NCI-H460 (cell line): Measurements from ENCODE around the gene TPBGL. TPM values are rescaled to one million over a fixed set of nuclear protein-coding genes. Genes with fewer than 3 reads are reported as not detected.

ENCODE experiments used
- DNase-seq: peaks from one replicate; pipeline ENCODE4 v3.0.0-alpha.2; 2016; ENCODE audit warnings: low read depth; ENCODE audit errors: extremely low read depth
- polyA plus RNA-seq: library from polyadenylated mRNA; depleted of rRNA; stranded (reverse); fragments of >200 nt; gene quantifications from 2 replicates; pipeline ENCODE4 v1.2.3, GENCODE V29; 2014; cell fraction: nucleus; rRNA removed
- total RNA-seq: library from RNA; depleted of rRNA; stranded (reverse); fragments of >200 nt; shearing (Covaris generic); gene quantifications from 2 replicates; pipeline ENCODE4 v1.2.3, GENCODE V29; 2014; rRNA removed

Gene TPBGL, protein sequence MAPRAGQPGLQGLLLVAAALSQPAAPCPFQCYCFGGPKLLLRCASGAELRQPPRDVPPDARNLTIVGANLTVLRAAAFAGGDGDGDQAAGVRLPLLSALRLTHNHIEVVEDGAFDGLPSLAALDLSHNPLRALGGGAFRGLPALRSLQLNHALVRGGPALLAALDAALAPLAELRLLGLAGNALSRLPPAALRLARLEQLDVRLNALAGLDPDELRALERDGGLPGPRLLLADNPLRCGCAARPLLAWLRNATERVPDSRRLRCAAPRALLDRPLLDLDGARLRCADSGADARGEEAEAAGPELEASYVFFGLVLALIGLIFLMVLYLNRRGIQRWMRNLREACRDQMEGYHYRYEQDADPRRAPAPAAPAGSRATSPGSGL
- total RNA-seq, result not detected in 2 replicates
- not detected in 2 replicates for polyA plus RNA-seq

DNA sequence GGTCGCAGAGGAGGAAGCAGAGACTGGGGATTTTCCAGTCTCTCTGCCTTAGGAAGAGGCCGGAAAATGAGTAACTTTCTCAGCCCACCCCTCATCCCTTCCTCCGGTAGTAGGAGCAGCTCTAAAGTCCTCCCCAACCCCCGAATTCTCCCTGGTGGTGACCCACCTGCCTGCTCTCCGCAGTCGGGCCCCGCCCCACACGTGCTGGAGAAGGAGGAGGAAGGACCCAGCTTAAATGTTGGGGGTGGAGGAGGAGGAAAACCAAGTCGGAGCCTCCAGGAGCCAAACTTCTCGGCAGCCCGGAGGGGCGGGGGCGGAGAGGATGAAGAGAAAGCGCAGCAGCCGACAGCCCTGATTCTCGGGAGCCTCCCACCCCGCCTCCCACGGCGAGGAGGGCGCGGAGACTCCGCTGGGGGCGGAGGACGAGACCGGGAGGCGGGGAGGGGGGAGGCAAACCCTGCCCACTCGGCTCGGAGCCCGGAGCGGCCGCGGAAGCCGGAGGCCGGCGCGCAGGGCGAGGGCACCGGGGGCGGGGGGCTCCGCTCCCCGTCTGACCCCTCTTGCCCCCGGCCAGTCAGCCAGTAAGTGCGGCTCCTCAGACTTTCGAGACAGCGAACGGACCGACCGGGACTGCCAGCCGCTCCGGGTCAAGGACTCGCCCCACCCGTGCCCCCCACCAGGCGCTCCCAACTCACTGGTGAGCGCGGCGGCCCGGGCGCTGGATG, at the start of gene TPBGL:
Gene TPBGL (plus strand): TSS at position 464 of the 725 bp plus-strand sequence. CDS start 276 bp downstream, outside the sequence.
- no peak for DNase-seq

DNA sequence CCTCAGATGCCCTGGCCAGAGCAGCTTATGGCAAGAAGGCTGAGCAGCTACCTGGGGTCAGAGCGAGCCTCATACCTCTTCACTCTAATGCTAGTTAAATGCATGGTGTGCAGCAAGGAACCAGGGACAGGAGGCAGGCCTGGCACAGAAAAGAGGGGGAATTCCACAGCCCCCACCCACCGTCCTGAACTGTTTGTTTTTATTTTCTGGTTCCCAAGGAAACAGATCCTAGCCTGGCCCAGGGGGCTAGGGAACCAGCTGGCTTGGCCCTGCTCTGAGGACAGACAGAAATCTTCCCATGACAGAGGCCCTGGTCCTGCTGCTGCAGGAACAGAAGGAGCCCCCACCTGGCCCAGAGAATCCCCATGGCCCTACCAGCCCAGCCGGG, 49.2 kb upstream of the TPBGL start:
- DNase-seq, result no peak

DNA sequence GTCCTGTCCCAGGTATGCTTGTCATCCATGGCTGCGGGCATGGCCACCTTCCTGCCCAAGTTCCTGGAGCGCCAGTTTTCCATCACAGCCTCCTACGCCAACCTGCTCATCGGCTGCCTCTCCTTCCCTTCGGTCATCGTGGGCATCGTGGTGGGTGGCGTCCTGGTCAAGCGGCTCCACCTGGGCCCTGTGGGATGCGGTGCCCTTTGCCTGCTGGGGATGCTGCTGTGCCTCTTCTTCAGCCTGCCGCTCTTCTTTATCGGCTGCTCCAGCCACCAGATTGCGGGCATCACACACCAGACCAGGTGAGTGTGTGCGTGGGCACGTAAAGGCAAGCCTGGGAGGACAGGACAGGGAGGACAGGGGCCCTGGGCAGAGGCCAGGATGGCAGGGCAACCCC, 47.3 kb upstream of the TPBGL start:
- no peak for DNase-seq

DNA sequence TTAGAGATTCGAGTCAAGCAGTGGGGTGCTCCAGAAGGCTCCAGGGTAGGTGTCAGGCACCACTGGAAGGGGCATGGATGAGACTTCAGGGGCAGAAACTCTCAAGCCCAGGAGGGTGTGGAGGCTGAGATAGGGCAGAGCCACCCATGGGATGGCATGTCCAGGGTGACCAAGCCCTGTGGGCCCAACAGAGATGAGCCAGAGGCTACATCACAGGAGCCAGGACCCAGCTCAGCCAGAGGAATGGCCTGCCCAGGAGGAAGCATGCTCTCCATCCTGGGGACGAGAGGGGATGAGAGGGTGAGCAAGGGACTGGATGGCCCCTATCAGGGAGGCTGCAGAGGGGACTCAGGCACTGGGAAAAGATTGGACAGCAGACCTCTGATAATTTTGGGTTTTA, 46.9 kb upstream of the TPBGL start:
- DNase-seq, result no peak

DNA sequence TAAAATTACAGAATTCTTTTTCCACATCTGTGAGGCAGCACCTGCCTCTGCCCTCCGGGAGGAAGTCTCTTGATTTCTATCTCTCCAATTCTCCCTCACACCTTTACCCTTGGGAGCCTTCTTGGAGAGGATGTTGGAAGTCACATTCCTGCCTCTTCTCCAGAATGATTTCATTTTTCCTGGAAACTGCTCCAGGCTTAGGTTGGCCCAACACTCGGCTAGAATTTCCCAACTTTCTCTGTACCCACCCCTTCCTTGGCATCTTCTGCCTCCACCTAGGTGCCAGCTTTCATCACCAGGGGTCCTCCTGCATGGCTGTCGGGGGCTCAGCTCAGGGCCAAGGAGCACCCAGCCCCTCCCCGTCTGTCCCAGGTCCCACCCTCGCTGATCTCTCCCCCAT, 46.4 kb upstream of the TPBGL start:
- DNase-seq, result no peak

DNA sequence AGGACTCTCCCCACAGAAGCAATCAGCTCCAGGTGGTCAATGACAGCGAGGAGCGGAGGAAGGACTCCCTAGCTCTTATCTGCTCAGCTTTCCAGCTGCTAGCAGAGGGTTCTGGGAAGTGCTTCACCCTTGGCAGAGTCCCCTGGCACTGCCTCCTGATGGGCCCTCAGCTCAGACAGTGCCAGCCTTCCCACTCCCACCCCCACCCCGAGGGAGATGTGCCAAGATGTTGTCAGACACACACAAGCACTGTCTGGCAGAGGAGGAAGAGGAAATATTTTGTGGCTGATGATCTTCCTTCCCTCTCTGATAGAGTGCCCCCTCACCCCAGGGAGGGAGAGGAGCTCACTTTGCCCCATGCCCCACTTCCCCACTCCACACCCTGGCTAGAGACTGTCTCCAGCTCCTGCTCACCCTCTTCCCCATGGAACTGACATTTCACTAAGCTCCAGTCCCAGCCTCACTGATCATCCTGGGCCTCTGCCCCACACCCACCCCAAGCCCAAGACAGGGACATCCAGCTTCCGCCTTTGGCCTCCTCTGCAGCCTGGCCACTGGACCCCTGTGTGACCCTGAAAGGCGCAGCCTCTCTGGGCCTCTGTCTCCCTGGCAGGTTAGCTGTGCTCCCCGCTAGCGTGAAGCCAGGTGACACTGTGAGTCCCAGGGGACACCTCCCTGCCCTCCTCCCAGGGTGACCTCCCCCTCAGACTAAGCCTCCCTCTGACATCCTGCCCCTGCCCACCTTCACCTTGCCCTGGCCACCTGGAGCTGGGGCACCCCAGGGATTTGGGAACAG, 45.2 kb upstream of the TPBGL start:
- DNase-seq, result no peak

DNA sequence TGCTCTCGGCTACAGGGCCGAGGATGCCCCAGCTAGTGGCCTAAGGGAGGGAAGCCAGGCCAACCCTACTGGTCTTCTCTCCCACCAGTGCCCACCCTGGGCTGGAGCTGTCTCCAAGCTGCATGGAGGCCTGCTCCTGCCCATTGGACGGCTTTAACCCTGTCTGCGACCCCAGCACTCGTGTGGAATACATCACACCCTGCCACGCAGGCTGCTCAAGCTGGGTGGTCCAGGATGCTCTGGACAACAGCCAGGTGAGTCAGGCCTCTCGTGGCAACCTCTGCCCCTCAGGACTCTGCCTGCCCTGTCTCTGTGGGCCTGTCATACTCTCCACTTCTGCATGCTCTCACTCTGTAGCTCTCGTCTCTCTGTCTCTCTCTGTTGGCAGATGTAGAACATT, 44.1 kb upstream of the TPBGL start:
- no peak for DNase-seq

DNA sequence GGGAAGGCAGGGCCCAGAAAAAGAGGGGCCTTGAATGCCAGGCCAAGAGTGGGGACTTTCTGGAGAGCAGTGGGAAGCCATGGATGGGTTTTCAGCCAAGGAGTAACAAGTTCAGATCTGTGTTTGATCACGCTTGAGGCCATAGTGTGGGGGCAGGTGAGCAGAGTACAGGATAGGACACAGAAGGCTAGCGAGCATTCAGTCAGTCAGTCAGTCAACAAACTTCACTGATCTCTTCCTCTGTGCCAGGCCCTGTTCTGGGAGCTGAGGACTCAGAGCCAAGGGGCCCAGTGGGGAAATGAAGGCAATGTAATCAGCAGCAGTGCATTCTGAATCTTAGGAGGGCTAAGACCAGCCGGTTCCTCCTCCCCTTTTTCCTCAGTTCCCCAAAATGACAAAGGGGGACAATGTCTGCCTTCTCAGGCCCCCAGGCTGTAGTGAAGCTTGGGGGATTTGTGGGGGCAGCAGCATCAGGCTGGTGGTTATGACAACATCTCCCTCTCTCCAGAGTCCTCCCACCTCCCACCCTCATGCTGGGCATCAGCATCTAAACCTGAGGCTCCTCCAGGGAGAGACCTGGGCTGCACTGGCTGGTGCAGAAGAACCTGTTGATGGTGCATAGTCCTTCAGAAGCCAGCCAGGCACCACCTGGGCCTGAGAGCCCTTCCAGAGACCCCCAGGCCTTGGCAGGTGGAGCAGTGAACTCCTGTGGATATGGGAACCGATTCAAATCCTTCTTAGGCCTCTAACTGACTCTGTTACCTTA, 42.9 kb upstream of the TPBGL start:
- DNase-seq, result no peak

DNA sequence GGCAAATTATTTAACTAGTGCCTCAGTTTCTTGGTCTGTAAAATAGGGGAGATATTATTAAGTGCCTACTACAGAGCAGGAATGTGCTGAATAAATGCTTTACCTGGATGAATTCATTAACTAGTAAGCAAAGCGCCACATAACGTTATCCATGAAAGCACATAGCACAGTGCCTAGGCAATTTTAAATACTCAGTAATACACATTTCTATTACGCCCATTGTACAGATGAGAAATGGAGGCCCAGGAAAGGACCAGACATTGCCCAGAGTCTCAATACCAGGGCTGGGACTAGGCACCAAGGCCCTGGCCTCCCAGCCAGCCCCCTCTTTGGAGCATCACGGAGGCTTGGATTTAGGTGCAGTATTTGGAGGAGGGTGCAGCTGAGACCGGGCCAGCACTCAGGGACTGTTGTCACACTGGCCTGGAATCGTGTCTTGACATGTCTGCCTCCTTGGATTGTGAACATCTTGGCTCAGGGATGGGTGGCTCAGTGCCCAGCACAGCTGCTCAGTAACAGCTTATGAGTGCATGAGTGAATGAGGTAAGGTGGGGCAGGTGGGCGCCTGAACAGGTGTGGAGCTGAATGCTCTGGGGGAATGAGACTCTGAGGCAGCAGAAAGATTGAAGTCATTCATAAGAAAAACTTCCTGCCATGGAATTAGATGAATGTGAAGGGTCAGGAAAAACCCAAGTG, 42.1 kb upstream of the TPBGL start:
- no peak for DNase-seq

DNA sequence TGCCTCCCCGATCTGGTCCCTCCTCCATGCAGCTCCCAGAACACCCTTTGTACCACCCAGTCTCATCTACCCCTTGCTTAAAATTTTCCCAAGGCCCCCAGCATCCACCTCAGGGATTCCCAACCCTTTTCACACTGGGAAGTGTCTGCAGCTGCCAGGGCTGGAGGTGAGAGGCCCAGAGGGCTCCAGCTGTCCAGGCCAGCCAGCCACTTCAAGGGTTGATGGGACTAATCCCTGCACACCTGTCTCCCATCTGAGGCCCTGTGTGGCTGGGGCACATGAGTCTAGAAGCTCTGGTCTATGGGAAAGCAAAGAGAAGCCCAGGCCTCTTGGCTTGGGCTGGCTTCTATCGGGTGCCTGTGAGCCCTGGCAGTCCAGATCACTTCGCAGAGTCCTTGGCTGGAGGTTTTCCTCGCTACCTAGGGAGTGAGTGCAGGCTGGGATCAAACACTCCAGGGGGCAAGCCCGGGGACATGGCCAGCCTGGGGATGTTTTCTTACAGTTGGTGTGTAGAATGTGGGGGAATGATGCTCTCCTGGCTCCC, 41.1 kb upstream of the TPBGL start:
- DNase-seq, result no peak

DNA sequence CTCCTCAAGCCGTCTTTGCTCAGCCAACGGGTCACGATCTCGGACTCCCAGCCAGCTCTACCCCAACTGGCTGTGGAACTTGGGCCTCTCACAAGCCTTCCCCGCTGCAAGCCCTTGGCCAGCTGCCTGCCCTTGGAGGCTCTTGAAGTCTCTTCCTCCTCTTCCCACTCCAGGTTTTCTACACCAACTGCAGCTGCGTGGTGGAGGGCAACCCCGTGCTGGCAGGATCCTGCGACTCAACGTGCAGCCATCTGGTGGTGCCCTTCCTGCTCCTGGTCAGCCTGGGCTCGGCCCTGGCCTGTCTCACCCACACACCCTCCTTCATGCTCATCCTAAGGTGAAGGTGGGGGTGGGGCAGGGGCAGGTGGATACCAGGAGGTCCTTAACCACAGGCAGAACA, 40.5 kb upstream of the TPBGL start:
- no peak for DNase-seq

DNA sequence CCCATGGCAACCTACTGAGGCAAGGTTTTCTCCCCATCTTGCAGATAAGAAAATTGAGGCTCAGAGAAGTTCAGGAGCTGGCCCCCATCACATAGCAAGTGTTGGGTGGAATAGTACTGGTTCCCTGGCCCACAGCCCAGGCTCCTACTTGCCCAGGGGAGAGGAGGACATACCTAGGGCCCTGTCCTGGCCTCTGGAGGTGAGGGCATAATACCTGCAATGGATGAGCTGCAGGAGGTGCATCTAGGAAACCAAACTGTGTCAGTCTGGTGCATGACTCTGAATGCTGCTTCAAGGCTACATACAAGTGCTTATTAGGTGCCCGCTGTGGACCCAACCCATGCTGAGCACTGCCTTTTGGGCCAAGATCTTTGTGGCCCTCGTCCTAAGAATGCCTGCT, 40.0 kb upstream of the TPBGL start:
- DNase-seq, result no peak

DNA sequence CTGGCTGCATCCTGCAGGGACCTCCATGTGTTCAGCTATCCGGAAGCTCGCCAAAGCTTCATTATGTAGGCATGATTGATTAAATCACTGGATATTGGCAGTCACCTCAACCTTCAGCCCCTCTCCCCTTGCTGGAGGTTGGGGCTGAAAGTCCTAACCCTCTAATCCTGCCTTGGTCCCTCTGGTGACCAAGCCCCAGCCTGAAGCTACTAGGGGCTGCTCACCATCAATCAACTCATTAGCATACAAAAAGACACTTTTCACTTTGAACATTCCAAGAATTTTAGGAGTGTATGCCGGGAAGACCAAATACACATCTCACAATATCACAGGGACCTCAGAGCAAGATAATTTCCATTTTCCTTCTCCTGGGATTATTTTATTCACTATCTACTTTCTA, 38.8 kb upstream of the TPBGL start:
- DNase-seq, result no peak

DNA sequence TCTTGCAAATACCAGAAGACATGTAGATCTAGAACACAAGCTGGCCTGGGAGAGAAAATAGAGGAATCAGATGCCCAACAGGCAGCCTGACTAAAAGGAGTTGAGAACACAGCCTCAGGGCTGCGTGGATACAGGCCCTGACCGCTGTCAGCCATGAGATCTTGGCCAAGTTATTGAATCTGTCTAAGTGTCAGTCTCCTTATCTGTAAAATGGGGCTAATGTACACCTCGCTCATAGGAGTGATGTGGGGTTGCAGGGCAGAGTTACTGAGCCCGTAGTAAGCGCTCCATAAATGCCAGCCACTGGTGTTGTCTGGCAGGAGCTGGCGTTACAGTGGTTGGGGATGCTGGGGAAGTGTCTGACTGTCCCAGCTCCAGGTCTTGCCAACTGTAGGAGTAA, 38.4 kb upstream of the TPBGL start:
- no peak for DNase-seq

DNA sequence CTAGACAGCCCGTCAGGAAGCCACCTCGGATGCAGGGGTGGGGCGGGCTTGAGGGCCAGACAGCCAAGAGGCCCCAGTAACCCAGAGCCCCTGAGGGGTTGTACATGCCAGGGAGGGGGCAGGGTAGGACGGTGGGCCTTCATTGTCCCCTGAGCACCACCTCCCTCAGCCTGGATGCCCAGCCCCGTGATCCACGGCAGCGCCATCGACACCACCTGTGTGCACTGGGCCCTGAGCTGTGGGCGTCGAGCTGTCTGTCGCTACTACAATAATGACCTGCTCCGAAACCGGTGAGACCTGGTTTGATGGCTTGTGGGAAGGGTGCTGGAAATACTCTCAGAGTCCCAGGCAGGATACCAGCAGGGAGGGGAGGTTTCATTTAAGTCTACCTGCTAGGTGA, 37.4 kb upstream of the TPBGL start:
- DNase-seq, result no peak

DNA sequence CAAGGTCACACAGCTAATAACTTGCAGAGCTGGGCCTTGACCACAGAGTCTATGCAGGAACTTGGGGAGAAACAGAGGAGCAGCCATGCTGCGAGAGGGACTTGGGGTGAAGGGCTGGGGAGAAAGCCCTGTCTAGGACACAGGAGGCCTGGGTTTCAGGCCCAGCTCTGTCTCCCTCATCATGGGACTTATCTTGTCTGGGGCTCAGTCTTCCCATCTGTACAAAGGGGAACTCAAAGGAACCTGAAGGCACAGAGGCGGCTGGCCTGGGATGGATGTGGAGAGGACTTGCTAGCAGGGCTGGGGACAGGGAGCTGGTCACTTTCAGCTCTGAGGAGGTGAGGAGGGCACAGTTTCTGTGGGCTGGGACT, 36.9 kb upstream of the TPBGL start:
- no peak for DNase-seq

DNA sequence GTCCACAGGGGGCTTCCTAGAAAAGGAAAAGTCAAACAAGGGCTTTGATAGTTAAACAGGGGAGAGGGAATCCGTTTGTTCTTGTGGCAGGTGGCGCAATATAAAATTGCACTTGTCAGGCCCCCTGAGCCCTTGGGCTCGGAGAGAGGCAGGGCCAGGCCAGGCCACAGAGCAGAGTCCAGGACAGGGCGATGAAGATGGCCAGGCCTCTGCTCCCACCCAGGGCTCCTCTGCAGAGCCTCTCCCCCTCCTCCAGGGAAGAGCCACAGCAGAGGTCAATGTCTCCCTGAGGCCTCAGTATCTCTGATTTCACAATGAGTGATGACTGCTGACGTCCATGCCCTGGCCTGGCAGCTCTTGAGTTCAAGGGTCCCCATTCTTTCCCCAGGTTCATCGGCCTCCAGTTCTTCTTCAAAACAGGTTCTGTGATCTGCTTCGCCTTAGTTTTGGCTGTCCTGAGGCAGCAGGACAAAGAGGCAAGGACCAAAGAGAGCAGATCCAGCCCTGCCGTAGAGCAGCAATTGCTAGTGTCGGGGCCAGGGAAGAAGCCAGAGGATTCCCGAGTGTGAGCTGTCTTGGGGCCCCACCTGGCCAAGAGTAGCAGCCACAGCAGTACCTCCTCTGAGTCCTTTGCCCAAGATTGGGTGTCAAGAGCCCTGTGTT, 36.4 kb upstream of the TPBGL start:
- DNase-seq, result no peak

DNA sequence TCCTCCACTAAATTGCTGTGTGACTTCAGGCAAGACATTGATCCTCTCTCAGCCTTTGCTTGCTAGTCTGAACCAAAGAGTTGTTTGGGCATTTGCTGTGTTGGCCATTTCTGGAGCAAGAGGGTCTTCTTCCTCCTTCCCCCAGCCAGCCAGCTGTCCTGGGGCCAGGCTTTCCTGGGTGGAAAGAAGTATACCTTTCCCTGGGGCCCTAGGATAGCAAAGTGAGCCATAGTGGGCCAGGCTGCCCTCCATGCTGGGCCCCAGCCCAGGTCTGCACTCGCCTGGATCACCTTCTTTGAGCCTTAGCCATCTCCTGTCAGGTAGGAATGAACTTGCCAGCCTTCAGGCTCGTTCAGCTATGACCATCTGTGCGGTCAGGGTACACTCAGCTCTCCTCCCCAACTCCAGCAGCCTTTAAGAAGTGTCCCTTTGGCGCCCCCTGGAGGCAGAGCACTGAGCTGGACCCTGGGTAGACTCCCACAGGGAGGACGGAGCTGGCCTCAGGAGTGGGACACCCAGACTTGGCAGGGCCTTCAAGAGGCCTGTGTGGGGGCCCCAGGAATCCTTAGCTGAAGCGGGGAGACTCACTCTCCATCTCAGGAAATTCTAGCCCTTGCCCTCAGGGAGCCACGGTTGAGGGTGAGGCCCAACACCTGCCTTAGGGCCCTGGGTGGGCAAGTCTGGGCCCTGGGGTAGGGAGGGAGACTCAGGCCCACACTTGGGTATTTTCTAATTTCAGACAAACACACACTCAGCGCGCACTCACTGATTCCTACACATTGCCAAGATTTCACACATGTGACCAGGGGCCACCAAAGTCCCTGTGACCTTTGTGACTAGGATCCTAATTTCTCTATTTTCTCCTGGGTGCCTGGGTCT, 35.6 kb upstream of the TPBGL start:
- peak; percentile 71 for DNase-seq
